SK-N-SH (cell line): Measurements from ENCODE around the gene SMYD4. TPM values are rescaled to one million over a fixed set of nuclear protein-coding genes. Genes with fewer than 3 reads are reported as not detected.

ENCODE experiments used
- CTCF ChIA-PET: fragments of 300-600, 350-600 bp; formaldehyde crosslinking; extraction: SDS; loops from one replicate; lab custom pipeline; 2021; lab: Yijun Ruan, JAX
- POLR2A ChIA-PET: fragments of 350-600 bp; sonication (Branson Sonifier 250); formaldehyde crosslinking; extraction: SDS; loops from one replicate; lab custom pipeline; 2020; ENCODE audit warnings: antibody characterized with exemption, inconsistent platforms; lab: Yijun Ruan, JAX
- DNase-seq: peaks from one replicate; pipeline ENCODE4 v3.0.0; 2012
- H2AFZ ChIP-seq: fragments of 200-600 bp; sonication (generic); 2 replicates; pipeline ENCODE4 v1.8.1; 2016; ENCODE audit warnings: antibody characterized with exemption, mild to moderate bottlenecking, low read depth
- H3F3A ChIP-seq: fragments of 200-600 bp; sonication (generic); replicated peaks from 2 replicates; pipeline ENCODE3; 2016; ENCODE audit warnings: antibody characterized with exemption, mild to moderate bottlenecking; ENCODE audit not compliant: insufficient read depth
- H3K27ac ChIP-seq, 2 experiments: fragments of 200-500 bp in 1 of 2; fragments of 200-600 bp in 1 of 2; sonication (Bioruptor generic) in 1 of 2; sonication (generic), shearing (Covaris generic) in 1 of 2; 2 replicates each; pipeline versions ENCODE4 v1.5.1 to v1.6.1; 2014 to 2016; ENCODE audit warnings: low read depth in 2 of 2, inconsistent platforms in 1 of 2, low read length in 1 of 2, mild to moderate bottlenecking in 1 of 2, mixed read lengths in 1 of 2
- H3K27me3 ChIP-seq: fragments of 200-600 bp; sonication (generic), shearing (Covaris generic); 2 replicates; pipeline ENCODE4 v1.6.1; 2016; ENCODE audit warnings: mixed run types; ENCODE audit not compliant: insufficient read depth
- H3K36me3 ChIP-seq, 2 experiments: fragments of 200-500 bp in 1 of 2; fragments of 200-600 bp in 1 of 2; sonication (Bioruptor generic) in 1 of 2; sonication (generic) in 1 of 2; replicated peaks in 1 of 2; 2 replicates each; pipeline versions ENCODE3 to v1.5.1; 2014 to 2016; ENCODE audit warnings: low read length in 1 of 2, mild to moderate bottlenecking in 1 of 2; ENCODE audit not compliant: insufficient read depth in 2 of 2, control insufficient read depth in 1 of 2
- H3K4me1 ChIP-seq, 2 experiments: fragments of 200-500 bp in 1 of 2; fragments of 200-600 bp in 1 of 2; sonication (Bioruptor generic) in 1 of 2; sonication (generic), shearing (Covaris generic) in 1 of 2; 2 replicates each; pipeline versions ENCODE4 v1.5.1 to v1.6.1; 2014 to 2016; ENCODE audit warnings: low read depth in 1 of 2, low read length in 1 of 2, mixed run types in 1 of 2; ENCODE audit not compliant: insufficient read depth in 2 of 2, control insufficient read depth in 1 of 2
- H3K4me2 ChIP-seq: fragments of 200-600 bp; sonication (generic), shearing (Covaris generic); 2 replicates; pipeline ENCODE4 v1.6.1; 2017; ENCODE audit warnings: mixed run types
- H3K4me3 ChIP-seq, 2 experiments: fragments of 200-500 bp in 1 of 2; fragments of 200-600 bp in 1 of 2; sonication (Bioruptor generic) in 1 of 2; sonication (generic), shearing (Covaris generic) in 1 of 2; 2 replicates each; pipeline versions ENCODE4 v1.5.1 to v1.8.1; 2014 to 2016; ENCODE audit warnings: low read depth in 2 of 2, inconsistent platforms in 1 of 2, low read length in 1 of 2, mild to moderate bottlenecking in 1 of 2, mixed read lengths in 1 of 2, moderate library complexity in 1 of 2
- H3K79me2 ChIP-seq: fragments of 200-600 bp; sonication (generic); 2 replicates; pipeline ENCODE4 v1.8.1; 2017; ENCODE audit warnings: mild to moderate bottlenecking; ENCODE audit not compliant: insufficient read depth
- H3K9ac ChIP-seq: fragments of 200-600 bp; sonication (generic); 2 replicates; pipeline ENCODE4 v1.6.1; 2017; ENCODE audit warnings: mixed run types
- H3K9me2 ChIP-seq: fragments of 200-600 bp; sonication (generic); 2 replicates; pipeline ENCODE4 v1.6.1; 2017; ENCODE audit warnings: mixed run types
- H3K9me3 ChIP-seq: fragments of 200-600 bp; sonication (generic); 2 replicates; pipeline ENCODE4 v1.6.1; 2017; ENCODE audit warnings: mixed run types, mild to moderate bottlenecking, moderate library complexity
- H4K20me1 ChIP-seq: fragments of 200-600 bp; sonication (generic); 2 replicates; pipeline ENCODE4 v1.6.1; 2017; ENCODE audit warnings: mild to moderate bottlenecking, mixed run types; ENCODE audit not compliant: insufficient read depth
- CHD2 ChIP-seq: fragments of 150-350 bp; IDR thresholded peaks from 2 replicates; pipeline ENCODE4 v1.6.1; 2018; ENCODE audit warnings: low read length; ENCODE audit not compliant: partially characterized antibody
- ELF1 ChIP-seq: IDR thresholded peaks from 2 replicates; pipeline ENCODE4 v1.4.0; 2012
- FOSL2 ChIP-seq: IDR thresholded peaks from 2 replicates; pipeline ENCODE4 v1.4.0; 2012; ENCODE audit warnings: low read depth, mild to moderate bottlenecking, moderate library complexity, borderline replicate concordance
- FOXM1 ChIP-seq: IDR thresholded peaks from 2 replicates; pipeline ENCODE4 v1.4.0; 2012; ENCODE audit warnings: low read depth, mild to moderate bottlenecking
- MXI1 ChIP-seq: IDR thresholded peaks from 2 replicates; pipeline ENCODE4 v1.6.1; 2012; ENCODE audit warnings: mild to moderate bottlenecking, low read depth, low read length, improper control_type of control experiment
- NFIC ChIP-seq: IDR thresholded peaks from 2 replicates; pipeline ENCODE4 v1.4.0; 2012; ENCODE audit warnings: borderline replicate concordance
- NRF1 ChIP-seq: IDR thresholded peaks from 2 replicates; pipeline ENCODE4 v1.6.1; 2012; ENCODE audit warnings: low read depth, mild to moderate bottlenecking, low read length
- RCOR1 ChIP-seq: fragments of 150-350 bp; IDR thresholded peaks from 2 replicates; pipeline ENCODE4 v1.6.1; 2017; ENCODE audit warnings: antibody characterized with exemption, low read length
- TAF1 ChIP-seq: IDR thresholded peaks from 2 replicates; pipeline ENCODE4 v1.6.1; 2012; ENCODE audit warnings: low read depth, mild to moderate bottlenecking, low read length, moderate library complexity, borderline replicate concordance
- TEAD4 ChIP-seq: IDR thresholded peaks from 2 replicates; pipeline ENCODE4 v1.4.0; 2012; ENCODE audit warnings: mild to moderate bottlenecking, borderline replicate concordance; ENCODE audit not compliant: insufficient read depth
- WGBS: methylation state at CpG from one replicate; pipeline ENCODE4 v1.1.6; 2017; ENCODE audit warnings: low lambda C conversion rate; 5-methylcytosine and 5-hydroxymethylcytosine counted together
- polyA plus RNA-seq, 3 experiments: library from polyadenylated mRNA; depleted of rRNA; stranded (reverse); fragments of >200 nt; gene quantifications; 2 replicates each; pipeline ENCODE4 v1.2.3, GENCODE V29; 2012
- TF ChIP-seq, protein P1 (sequence below): IDR thresholded peaks from 2 replicates; pipeline ENCODE4 v1.4.0; 2012; ENCODE audit warnings: low read depth
- TF ChIP-seq, protein P2 (sequence below): fragments of 200-600 bp; sonication (generic); IDR thresholded peaks from 2 replicates; pipeline ENCODE4 v1.6.1; 2017; ENCODE audit warnings: antibody characterized with exemption, mild to moderate bottlenecking, moderate library complexity
- TF ChIP-seq, protein P3 (sequence below): fragments of 150-350 bp; IDR thresholded peaks from 2 replicates; pipeline ENCODE4 v1.6.1; 2017; ENCODE audit warnings: antibody characterized with exemption, low read length, low read depth, borderline replicate concordance
- TF ChIP-seq, protein P4 (sequence below): IDR thresholded peaks from 2 replicates; pipeline ENCODE4 v1.4.0; 2012; ENCODE audit warnings: low read depth, borderline replicate concordance
- TF ChIP-seq, protein P5 (sequence below): IDR thresholded peaks from 2 replicates; pipeline ENCODE4 v1.4.0; 2012; ENCODE audit warnings: low read depth, borderline replicate concordance

The SMYD4 gene
- polyA plus RNA-seq, 1 of the 3 experiments (the other 2 are of a cell fraction): 4.9 TPM

GRCh38 chr17:1762233-1762900 lies 67.3 kb downstream of the SMYD4 start:
- no peaks in the 10 kb centered on the region for H3F3A ChIP-seq
- DNase-seq: peak; percentile 67
- no peaks in the 10 kb centered on the region for H3K9me2 ChIP-seq
- no peaks in the 10 kb centered on the region for H3K9me3 ChIP-seq
- CTCF ChIA-PET: interaction anchor here (0.7 to 3.7 kb wide), 9 partner anchors 10 to 188 kb away, joined by 3 to 23 read pairs (median 3); partner anchors contain the start of gene WDR81
- H3K27me3 ChIP-seq: no peaks in the 10 kb centered on the region
- H3K36me3 ChIP-seq: no peaks in the 10 kb centered on the region
- no peaks in the 10 kb centered on the region for H3K79me2 ChIP-seq
- POLR2A ChIA-PET: interaction anchor here (1.1 to 2.8 kb wide), 3 partner anchors 9 to 45 kb away, joined by 3 to 24 read pairs (median 6); partner anchors contain the start of gene WDR81
- peak overlapping the region; percentile 51 to 98 for H3K27ac ChIP-seq
- peaks cover 28 to 34% of the 10 kb centered on the region in 2 experiments; a peak in 3 of 4 replicates for H3K4me1 ChIP-seq
- peak overlapping the region; percentile 47 to 50; a peak in 3 of 4 replicates for H3K4me3 ChIP-seq
- peak overlapping the region; percentile 88 for H3K4me2 ChIP-seq
- WGBS: 57% methylated on average over 20 of the region's 21 CpGs
- peak overlapping the region; percentile 87 for H2AFZ ChIP-seq
- TF ChIP-seq, protein P1, sequence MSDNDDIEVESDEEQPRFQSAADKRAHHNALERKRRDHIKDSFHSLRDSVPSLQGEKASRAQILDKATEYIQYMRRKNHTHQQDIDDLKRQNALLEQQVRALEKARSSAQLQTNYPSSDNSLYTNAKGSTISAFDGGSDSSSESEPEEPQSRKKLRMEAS: no peak
- TF ChIP-seq CHD2: no peak
- TF ChIP-seq, protein P2, sequence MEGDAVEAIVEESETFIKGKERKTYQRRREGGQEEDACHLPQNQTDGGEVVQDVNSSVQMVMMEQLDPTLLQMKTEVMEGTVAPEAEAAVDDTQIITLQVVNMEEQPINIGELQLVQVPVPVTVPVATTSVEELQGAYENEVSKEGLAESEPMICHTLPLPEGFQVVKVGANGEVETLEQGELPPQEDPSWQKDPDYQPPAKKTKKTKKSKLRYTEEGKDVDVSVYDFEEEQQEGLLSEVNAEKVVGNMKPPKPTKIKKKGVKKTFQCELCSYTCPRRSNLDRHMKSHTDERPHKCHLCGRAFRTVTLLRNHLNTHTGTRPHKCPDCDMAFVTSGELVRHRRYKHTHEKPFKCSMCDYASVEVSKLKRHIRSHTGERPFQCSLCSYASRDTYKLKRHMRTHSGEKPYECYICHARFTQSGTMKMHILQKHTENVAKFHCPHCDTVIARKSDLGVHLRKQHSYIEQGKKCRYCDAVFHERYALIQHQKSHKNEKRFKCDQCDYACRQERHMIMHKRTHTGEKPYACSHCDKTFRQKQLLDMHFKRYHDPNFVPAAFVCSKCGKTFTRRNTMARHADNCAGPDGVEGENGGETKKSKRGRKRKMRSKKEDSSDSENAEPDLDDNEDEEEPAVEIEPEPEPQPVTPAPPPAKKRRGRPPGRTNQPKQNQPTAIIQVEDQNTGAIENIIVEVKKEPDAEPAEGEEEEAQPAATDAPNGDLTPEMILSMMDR: no peak
- TF ChIP-seq FOSL2: no peak
- TF ChIP-seq FOXM1: no peak
- TF ChIP-seq TEAD4: no peak
- no peak for TF ChIP-seq ELF1
- TF ChIP-seq MXI1: no peak
- TF ChIP-seq, protein P3, sequence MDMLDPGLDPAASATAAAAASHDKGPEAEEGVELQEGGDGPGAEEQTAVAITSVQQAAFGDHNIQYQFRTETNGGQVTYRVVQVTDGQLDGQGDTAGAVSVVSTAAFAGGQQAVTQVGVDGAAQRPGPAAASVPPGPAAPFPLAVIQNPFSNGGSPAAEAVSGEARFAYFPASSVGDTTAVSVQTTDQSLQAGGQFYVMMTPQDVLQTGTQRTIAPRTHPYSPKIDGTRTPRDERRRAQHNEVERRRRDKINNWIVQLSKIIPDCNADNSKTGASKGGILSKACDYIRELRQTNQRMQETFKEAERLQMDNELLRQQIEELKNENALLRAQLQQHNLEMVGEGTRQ: no peak
- TF ChIP-seq, protein P4, sequence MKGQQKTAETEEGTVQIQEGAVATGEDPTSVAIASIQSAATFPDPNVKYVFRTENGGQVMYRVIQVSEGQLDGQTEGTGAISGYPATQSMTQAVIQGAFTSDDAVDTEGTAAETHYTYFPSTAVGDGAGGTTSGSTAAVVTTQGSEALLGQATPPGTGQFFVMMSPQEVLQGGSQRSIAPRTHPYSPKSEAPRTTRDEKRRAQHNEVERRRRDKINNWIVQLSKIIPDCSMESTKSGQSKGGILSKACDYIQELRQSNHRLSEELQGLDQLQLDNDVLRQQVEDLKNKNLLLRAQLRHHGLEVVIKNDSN: no peak
- TF ChIP-seq RCOR1: no peak
- no peak for TF ChIP-seq NRF1
- TF ChIP-seq, protein P5, sequence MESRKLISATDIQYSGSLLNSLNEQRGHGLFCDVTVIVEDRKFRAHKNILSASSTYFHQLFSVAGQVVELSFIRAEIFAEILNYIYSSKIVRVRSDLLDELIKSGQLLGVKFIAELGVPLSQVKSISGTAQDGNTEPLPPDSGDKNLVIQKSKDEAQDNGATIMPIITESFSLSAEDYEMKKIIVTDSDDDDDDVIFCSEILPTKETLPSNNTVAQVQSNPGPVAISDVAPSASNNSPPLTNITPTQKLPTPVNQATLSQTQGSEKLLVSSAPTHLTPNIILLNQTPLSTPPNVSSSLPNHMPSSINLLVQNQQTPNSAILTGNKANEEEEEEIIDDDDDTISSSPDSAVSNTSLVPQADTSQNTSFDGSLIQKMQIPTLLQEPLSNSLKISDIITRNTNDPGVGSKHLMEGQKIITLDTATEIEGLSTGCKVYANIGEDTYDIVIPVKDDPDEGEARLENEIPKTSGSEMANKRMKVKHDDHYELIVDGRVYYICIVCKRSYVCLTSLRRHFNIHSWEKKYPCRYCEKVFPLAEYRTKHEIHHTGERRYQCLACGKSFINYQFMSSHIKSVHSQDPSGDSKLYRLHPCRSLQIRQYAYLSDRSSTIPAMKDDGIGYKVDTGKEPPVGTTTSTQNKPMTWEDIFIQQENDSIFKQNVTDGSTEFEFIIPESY: no peak
- TF ChIP-seq TAF1: no peak
- no peak for TF ChIP-seq NFIC
- TF ChIP-seq, all 33 proteins: peak for 0
- H3K9ac ChIP-seq: peak overlapping the region; percentile 48
- no peaks in the 10 kb centered on the region for H4K20me1 ChIP-seq
